Measurements from ENCODE around the gene ARHGAP44.

Gene ARHGAP44

GRCh38 chr17:12883472-12883871 lies 94.2 kb downstream of the ARHGAP44 start:
- H3K27ac ChIP-seq (ENCODE audit: insufficient read depth, low read length, poor library complexity, severe bottlenecking), result no peak overlapping the region
- no peaks in the 10 kb centered on the region for H3K9me3 ChIP-seq (ENCODE audit: control insufficient read depth, low read length)
- H3K27me3 ChIP-seq (replicated peaks; ENCODE audit: control insufficient read depth, insufficient read depth, low read length, poor library complexity, severe bottlenecking), result no peaks in the 10 kb centered on the region
- H3K36me3 ChIP-seq (ENCODE audit: control insufficient read depth, insufficient read depth, low read length), result no peaks in the 10 kb centered on the region
- DNase-seq, result no peak
- no peak overlapping the region for H3K4me3 ChIP-seq (ENCODE audit: insufficient read depth, low read depth, low read length, poor library complexity, severe bottlenecking)
- H3K4me1 ChIP-seq (ENCODE audit: control insufficient read depth, insufficient read depth, low read length, poor library complexity, severe bottlenecking), result no peaks in the 10 kb centered on the region

GRCh38 chr17:12887088-12887487 lies 97.8 kb downstream of the ARHGAP44 start:
- Histone ChIP-seq H3K36me3 (ENCODE audit: control insufficient read depth, insufficient read depth, low read length) (no peaks in the 10 kb centered on the region), H3K9me3 (ENCODE audit: control insufficient read depth, low read length) (no peaks in the 10 kb centered on the region), H3K27me3 (replicated peaks; ENCODE audit: control insufficient read depth, insufficient read depth, low read length, poor library complexity, severe bottlenecking) (no peaks in the 10 kb centered on the region), H3K27ac (ENCODE audit: insufficient read depth, low read length, poor library complexity, severe bottlenecking) (no peak overlapping the region), H3K4me1 (ENCODE audit: control insufficient read depth, insufficient read depth, low read length, poor library complexity, severe bottlenecking) (no peaks in the 10 kb centered on the region), H3K4me3 (ENCODE audit: insufficient read depth, low read depth, low read length, poor library complexity, severe bottlenecking) (no peak overlapping the region)
- no peak for DNase-seq

- no peak overlapping the region for H3K27ac ChIP-seq (ENCODE audit: insufficient read depth, low read length, poor library complexity, severe bottlenecking)
- no peak overlapping the region for H3K4me3 ChIP-seq (ENCODE audit: insufficient read depth, low read depth, low read length, poor library complexity, severe bottlenecking)
Measured at GRCh38 chr17:12896180-12896785, 107.0 kb downstream of the ARHGAP44 start.

GRCh38 chr17:12898110-12898509 lies 108.8 kb downstream of the ARHGAP44 start:
- Histone ChIP-seq H3K36me3 (ENCODE audit: control insufficient read depth, insufficient read depth, low read length) (no peaks in the 10 kb centered on the region), H3K27ac (ENCODE audit: insufficient read depth, low read length, poor library complexity, severe bottlenecking) (no peak overlapping the region), H3K27me3 (replicated peaks; ENCODE audit: control insufficient read depth, insufficient read depth, low read length, poor library complexity, severe bottlenecking) (no peaks in the 10 kb centered on the region), H3K4me3 (ENCODE audit: insufficient read depth, low read depth, low read length, poor library complexity, severe bottlenecking) (no peak overlapping the region), H3K9me3 (ENCODE audit: control insufficient read depth, low read length) (no peaks in the 10 kb centered on the region), H3K4me1 (ENCODE audit: control insufficient read depth, insufficient read depth, low read length, poor library complexity, severe bottlenecking) (no peaks in the 10 kb centered on the region)
- DNase-seq, result no peak

More at GRCh38 chr17:12896180-12896785, 107.0 kb downstream of the ARHGAP44 start:
- no peaks in the 10 kb centered on the region for H3K9me3 ChIP-seq (ENCODE audit: control insufficient read depth, low read length)
- no peaks in the 10 kb centered on the region for H3K36me3 ChIP-seq (ENCODE audit: control insufficient read depth, insufficient read depth, low read length)
- H3K4me1 ChIP-seq (ENCODE audit: control insufficient read depth, insufficient read depth, low read length, poor library complexity, severe bottlenecking), result no peaks in the 10 kb centered on the region
- H3K27me3 ChIP-seq (replicated peaks; ENCODE audit: control insufficient read depth, insufficient read depth, low read length, poor library complexity, severe bottlenecking), result no peaks in the 10 kb centered on the region
- DNase-seq, result no peak

DNA sequence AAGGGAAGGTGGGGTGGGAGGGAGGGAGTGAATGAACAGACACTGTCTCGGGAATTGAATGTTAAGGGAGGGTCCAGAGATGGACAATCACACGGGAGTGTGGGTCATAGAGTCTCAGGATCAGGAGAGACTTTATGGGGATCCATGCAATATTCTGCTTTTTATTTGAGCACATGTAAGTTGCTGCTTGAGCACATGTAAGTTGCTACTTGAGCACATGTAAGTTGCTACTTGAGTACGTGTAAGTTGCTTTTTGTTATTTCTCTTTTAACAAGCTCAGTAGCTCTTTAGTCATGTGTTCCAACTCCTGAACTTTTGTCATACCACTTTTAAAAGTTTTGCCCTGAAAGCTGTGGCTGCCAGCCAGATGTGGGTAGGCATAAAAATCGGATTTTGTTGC lies 110.3 kb downstream of the ARHGAP44 start:
- DNase-seq, result no peak
- Histone ChIP-seq H3K27ac (ENCODE audit: insufficient read depth, low read length, poor library complexity, severe bottlenecking) (no peak overlapping the region), H3K4me1 (ENCODE audit: control insufficient read depth, insufficient read depth, low read length, poor library complexity, severe bottlenecking) (no peaks in the 10 kb centered on the region), H3K36me3 (ENCODE audit: control insufficient read depth, insufficient read depth, low read length) (no peaks in the 10 kb centered on the region), H3K27me3 (replicated peaks; ENCODE audit: control insufficient read depth, insufficient read depth, low read length, poor library complexity, severe bottlenecking) (no peaks in the 10 kb centered on the region), H3K9me3 (ENCODE audit: control insufficient read depth, low read length) (no peaks in the 10 kb centered on the region), H3K4me3 (ENCODE audit: insufficient read depth, low read depth, low read length, poor library complexity, severe bottlenecking) (no peak overlapping the region)

DNA sequence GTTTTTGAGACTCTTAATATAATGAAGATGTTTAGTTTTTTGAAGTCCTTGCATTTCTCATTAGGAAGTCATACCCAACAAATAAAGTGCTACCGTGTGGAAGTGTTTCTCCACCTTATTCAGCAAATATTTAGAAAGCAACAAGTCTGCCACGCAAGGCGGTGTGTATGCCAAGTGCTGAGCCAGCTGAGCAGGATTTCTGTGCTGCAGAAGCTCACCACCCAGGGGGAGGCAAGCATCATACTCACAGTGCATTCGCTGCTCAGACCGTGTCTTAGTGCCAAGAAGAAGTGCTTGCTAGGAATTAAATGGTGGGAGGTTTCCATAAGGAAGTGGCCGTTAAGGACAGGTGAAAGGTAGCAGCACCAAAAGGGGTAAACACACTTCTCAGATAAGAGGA lies 111.2 kb downstream of the ARHGAP44 start:
- Histone ChIP-seq H3K36me3 (ENCODE audit: control insufficient read depth, insufficient read depth, low read length) (no peaks in the 10 kb centered on the region), H3K27ac (ENCODE audit: insufficient read depth, low read length, poor library complexity, severe bottlenecking) (no peak overlapping the region), H3K9me3 (ENCODE audit: control insufficient read depth, low read length) (no peaks in the 10 kb centered on the region), H3K4me1 (ENCODE audit: control insufficient read depth, insufficient read depth, low read length, poor library complexity, severe bottlenecking) (no peaks in the 10 kb centered on the region), H3K27me3 (replicated peaks; ENCODE audit: control insufficient read depth, insufficient read depth, low read length, poor library complexity, severe bottlenecking) (no peaks in the 10 kb centered on the region), H3K4me3 (ENCODE audit: insufficient read depth, low read depth, low read length, poor library complexity, severe bottlenecking) (no peak overlapping the region)
- DNase-seq, result no peak

GRCh38 chr17:12902046-12902445 lies 112.7 kb downstream of the ARHGAP44 start:
- no peaks in the 10 kb centered on the region for H3K27me3 ChIP-seq (replicated peaks; ENCODE audit: control insufficient read depth, insufficient read depth, low read length, poor library complexity, severe bottlenecking)
- H3K36me3 ChIP-seq (ENCODE audit: control insufficient read depth, insufficient read depth, low read length), result no peaks in the 10 kb centered on the region
- no peaks in the 10 kb centered on the region for H3K4me1 ChIP-seq (ENCODE audit: control insufficient read depth, insufficient read depth, low read length, poor library complexity, severe bottlenecking)
- H3K4me3 ChIP-seq (ENCODE audit: insufficient read depth, low read depth, low read length, poor library complexity, severe bottlenecking), result no peak overlapping the region
- H3K9me3 ChIP-seq (ENCODE audit: control insufficient read depth, low read length), result no peaks in the 10 kb centered on the region
- H3K27ac ChIP-seq (ENCODE audit: insufficient read depth, low read length, poor library complexity, severe bottlenecking), result no peak overlapping the region
- no peak for DNase-seq

DNA sequence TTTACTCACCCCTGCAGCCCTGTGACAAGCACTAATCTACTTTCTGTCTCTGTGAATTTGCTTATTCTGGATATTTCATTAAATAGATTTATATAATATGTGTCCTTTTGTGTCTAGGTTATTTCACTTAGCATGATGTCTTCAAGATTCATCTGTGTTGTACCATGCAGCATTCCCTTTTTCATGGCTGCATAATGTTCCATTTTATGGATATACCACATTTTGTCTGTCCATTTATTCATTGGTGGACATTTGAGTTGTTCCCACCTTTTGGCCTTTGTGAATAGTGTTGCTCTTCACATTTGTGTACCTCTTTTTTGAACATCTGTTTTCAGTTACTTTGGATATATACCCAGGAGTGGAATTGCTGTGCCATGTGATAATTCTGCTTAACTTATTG lies 118.2 kb downstream of the ARHGAP44 start:
- H3K4me3 ChIP-seq (ENCODE audit: insufficient read depth, low read depth, low read length, poor library complexity, severe bottlenecking), result no peak overlapping the region
- H3K9me3 ChIP-seq (ENCODE audit: control insufficient read depth, low read length), result no peaks in the 10 kb centered on the region
- DNase-seq, result no peak
- H3K4me1 ChIP-seq (ENCODE audit: control insufficient read depth, insufficient read depth, low read length, poor library complexity, severe bottlenecking), result no peaks in the 10 kb centered on the region
- H3K27me3 ChIP-seq (replicated peaks; ENCODE audit: control insufficient read depth, insufficient read depth, low read length, poor library complexity, severe bottlenecking), result no peaks in the 10 kb centered on the region
- no peaks in the 10 kb centered on the region for H3K36me3 ChIP-seq (ENCODE audit: control insufficient read depth, insufficient read depth, low read length)
- no peak overlapping the region for H3K27ac ChIP-seq (ENCODE audit: insufficient read depth, low read length, poor library complexity, severe bottlenecking)

GRCh38 chr17:12909046-12909445 lies 119.7 kb downstream of the ARHGAP44 start:
- Histone ChIP-seq H3K9me3 (ENCODE audit: control insufficient read depth, low read length) (no peaks in the 10 kb centered on the region), H3K27me3 (replicated peaks; ENCODE audit: control insufficient read depth, insufficient read depth, low read length, poor library complexity, severe bottlenecking) (no peaks in the 10 kb centered on the region), H3K4me3 (ENCODE audit: insufficient read depth, low read depth, low read length, poor library complexity, severe bottlenecking) (no peak overlapping the region), H3K4me1 (ENCODE audit: control insufficient read depth, insufficient read depth, low read length, poor library complexity, severe bottlenecking) (no peaks in the 10 kb centered on the region), H3K27ac (ENCODE audit: insufficient read depth, low read length, poor library complexity, severe bottlenecking) (no peak overlapping the region), H3K36me3 (ENCODE audit: control insufficient read depth, insufficient read depth, low read length) (no peaks in the 10 kb centered on the region)
- no peak for DNase-seq

DNA sequence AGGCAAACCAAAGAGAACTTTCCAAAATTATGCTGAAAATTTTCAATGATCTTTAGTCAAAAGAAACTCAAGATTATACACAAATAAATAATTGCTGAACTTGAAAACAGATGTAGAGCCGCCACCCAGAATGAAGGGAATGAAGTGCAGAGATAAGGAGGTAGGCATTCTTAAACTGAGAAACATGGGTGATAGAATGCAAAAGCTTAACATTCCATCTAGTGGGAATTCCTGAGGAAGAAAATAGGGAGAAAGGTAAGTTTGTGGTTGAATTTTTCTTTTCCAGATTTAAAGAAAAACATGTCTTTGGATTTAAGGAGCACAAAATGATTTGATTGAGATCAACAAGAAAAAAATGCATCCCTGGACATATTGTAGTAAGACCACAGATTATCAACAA lies 120.2 kb downstream of the ARHGAP44 start:
- H3K4me3 ChIP-seq (ENCODE audit: insufficient read depth, low read depth, low read length, poor library complexity, severe bottlenecking), result no peak overlapping the region
- no peaks in the 10 kb centered on the region for H3K9me3 ChIP-seq (ENCODE audit: control insufficient read depth, low read length)
- DNase-seq, result no peak
- no peaks in the 10 kb centered on the region for H3K27me3 ChIP-seq (replicated peaks; ENCODE audit: control insufficient read depth, insufficient read depth, low read length, poor library complexity, severe bottlenecking)
- H3K36me3 ChIP-seq (ENCODE audit: control insufficient read depth, insufficient read depth, low read length), result no peaks in the 10 kb centered on the region
- no peak overlapping the region for H3K27ac ChIP-seq (ENCODE audit: insufficient read depth, low read length, poor library complexity, severe bottlenecking)
- no peaks in the 10 kb centered on the region for H3K4me1 ChIP-seq (ENCODE audit: control insufficient read depth, insufficient read depth, low read length, poor library complexity, severe bottlenecking)
